ENCODE data around the gene CEACAM19. TPM values are rescaled to one million over a fixed set of nuclear protein-coding genes. Genes with fewer than 3 reads are reported as not detected.
A peak's percentile ranks its signal among the peaks of the same experiment; 100 is the strongest.

The CEACAM19 gene
- polyA plus RNA-seq, 3 donors: 7.6 TPM; not detected in 2

DNA sequence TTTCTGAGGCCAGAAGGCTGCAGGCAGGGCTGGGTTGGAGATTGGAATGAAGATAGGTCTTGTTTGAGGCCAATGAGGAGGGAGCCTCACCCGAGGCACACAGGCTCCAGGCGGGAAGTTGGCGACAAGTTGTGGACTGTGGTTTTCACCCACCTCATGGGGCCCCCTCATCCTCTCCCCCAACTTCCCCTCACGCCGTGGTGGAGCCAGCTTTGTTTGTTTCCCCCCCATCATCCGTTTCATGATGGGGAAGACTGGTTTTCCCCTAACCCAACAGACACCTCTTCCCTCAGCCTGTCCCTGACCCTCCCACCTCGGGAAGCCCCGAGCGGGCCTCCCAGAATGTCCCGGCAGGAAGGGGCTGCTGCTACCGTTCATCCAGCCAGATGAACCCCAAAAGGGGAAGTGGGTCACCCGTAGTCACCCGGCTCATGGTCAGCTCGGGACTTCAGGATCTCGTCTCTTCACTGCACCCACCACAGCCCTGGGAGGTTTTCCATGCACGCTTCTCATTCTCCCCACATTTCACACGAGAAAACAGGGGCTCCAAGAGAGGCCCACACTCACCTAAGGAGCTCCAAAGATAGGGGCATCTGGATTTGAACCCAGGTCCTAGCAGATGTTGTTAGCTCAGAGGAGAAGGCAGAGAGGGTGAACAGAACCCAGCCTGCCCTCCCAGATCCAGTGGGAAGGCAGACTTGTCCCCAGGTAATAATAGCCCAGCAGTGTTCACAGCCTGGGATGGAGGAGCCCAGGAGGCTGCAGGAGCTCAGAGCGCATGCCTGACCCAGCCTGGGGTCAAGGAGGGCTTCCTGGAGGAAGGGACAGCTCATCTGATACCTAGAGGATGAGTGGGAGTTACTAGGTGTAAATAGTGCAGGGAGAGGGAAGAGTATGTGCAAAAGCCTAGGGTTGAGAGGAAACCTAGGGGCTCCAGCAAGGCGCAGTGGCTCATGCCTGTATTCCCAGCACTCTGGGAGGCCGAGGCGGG lies 51.1 kb downstream of the CEACAM19 start:
- peaks cover 59 to 70% of the 10 kb centered on the region in 2 donors for H3K4me1 ChIP-seq (ENCODE audit: control insufficient read depth in 1 of 2, insufficient read depth in 2 of 2, low read length in 2 of 2)
- H3K27ac ChIP-seq (ENCODE audit: low read depth in 1 of 2, low read length in 2 of 2): peak overlapping the region; percentile 43 to 57
- WGBS (ENCODE audit: insufficient coverage): 16% methylated on average over 12 of the region's 21 CpGs
- H3K4me3 ChIP-seq (replicated peaks in 1 of 3; ENCODE audit: low read depth in 2 of 3, low read length in 3 of 3): peak overlapping the region in 1 of 3 experiments; percentile 53
- H3K36me3 Mint-ChIP-seq: no peaks in the 10 kb centered on the region
- H3K4me2 ChIP-seq (replicated peaks; ENCODE audit: extremely low read depth, low read length, poor library complexity, severe bottlenecking): peak overlapping the region; percentile 56
- no peaks in the 10 kb centered on the region for H3K9me3 Mint-ChIP-seq
- H3K27ac Mint-ChIP-seq: peak overlapping the region; percentile 67 to 88 (median 82)
- intact Hi-C loops (cut with micrococcal nuclease): loop anchor here (1.0 to 10.0 kb wide), 5 partner anchors 34 to 122 kb away; partner anchors contain the start of gene NECTIN2 (in 1 of the 2)
- peaks cover 1 to 7% (median 6%) of the 10 kb centered on the region in 3 donors for H3K27me3 Mint-ChIP-seq (ENCODE audit: low read depth in 3 of 3)
- H3K4me1 Mint-ChIP-seq: peaks cover 69% of the 10 kb centered on the region
- peak; percentile 78 to 95 (median 81) for DNase-seq
- no peaks in the 10 kb centered on the region for H3K9me3 ChIP-seq (replicated peaks in 1 of 2; ENCODE audit: control insufficient read depth in 1 of 2, insufficient read depth in 1 of 2, low read length in 2 of 2)
- H4K20me1 ChIP-seq (ENCODE audit: insufficient read depth, low read length): no peaks in the 10 kb centered on the region
- TF ChIP-seq, protein P1, sequence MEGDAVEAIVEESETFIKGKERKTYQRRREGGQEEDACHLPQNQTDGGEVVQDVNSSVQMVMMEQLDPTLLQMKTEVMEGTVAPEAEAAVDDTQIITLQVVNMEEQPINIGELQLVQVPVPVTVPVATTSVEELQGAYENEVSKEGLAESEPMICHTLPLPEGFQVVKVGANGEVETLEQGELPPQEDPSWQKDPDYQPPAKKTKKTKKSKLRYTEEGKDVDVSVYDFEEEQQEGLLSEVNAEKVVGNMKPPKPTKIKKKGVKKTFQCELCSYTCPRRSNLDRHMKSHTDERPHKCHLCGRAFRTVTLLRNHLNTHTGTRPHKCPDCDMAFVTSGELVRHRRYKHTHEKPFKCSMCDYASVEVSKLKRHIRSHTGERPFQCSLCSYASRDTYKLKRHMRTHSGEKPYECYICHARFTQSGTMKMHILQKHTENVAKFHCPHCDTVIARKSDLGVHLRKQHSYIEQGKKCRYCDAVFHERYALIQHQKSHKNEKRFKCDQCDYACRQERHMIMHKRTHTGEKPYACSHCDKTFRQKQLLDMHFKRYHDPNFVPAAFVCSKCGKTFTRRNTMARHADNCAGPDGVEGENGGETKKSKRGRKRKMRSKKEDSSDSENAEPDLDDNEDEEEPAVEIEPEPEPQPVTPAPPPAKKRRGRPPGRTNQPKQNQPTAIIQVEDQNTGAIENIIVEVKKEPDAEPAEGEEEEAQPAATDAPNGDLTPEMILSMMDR (IDR thresholded peaks at IDR 0.05): no peak
- no peaks in the 10 kb centered on the region for H3K79me2 ChIP-seq (ENCODE audit: insufficient read depth, low read length)
- H3K4me3 Mint-ChIP-seq: peak overlapping the region; percentile 39 to 77
- H3K27me3 ChIP-seq (ENCODE audit: control insufficient read depth in 2 of 2, insufficient read depth in 2 of 2, low read length in 2 of 2): no peaks in the 10 kb centered on the region
- H3K36me3 ChIP-seq (replicated peaks in 1 of 2; ENCODE audit: control insufficient read depth in 1 of 2, insufficient read depth in 2 of 2, low read length in 2 of 2): no peaks in the 10 kb centered on the region
- peak overlapping the region; percentile 27 for H3K9ac ChIP-seq (ENCODE audit: insufficient read depth, low read length, poor library complexity, severe bottlenecking)
- peak overlapping the region; percentile 74 for H2AFZ ChIP-seq (ENCODE audit: insufficient read depth, low read depth, low read length, poor library complexity, severe bottlenecking)

DNA sequence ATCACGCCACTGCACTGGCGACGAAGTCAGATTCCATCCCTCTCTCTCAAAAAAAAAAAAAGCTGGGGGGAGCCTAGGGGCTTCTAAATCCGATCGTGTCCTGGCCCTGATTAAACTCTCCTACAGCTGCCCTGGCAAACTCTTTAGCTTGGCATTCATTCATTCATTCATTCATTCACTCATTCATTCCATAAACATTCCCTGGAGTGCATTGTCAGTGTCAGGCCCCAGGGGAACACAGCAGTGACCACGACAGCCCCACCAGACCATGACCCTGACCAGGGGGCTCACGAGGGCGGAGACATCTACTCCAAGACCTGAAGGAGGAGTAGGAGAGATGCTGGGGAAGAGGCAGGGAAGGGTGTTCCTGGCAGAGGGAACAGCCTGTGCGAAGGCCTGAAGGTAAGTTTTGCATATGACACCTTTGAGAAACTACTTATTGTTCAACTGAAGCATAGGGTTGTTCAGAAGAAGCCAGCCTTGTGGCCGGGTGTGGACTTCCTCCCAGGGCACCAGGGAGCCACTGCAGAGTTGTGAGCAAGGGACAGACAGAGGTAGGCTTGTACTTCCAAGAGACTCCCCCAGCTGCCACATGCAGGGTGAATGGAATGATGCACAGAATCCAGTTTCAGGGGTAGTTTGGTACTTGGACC lies 52.1 kb downstream of the CEACAM19 start:
- Histone ChIP-seq H4K20me1 (ENCODE audit: insufficient read depth, low read length) (no peaks in the 10 kb centered on the region), H2AFZ (ENCODE audit: insufficient read depth, low read depth, low read length, poor library complexity, severe bottlenecking) (peak overlapping the region; percentile 32), H3K9ac (ENCODE audit: insufficient read depth, low read length, poor library complexity, severe bottlenecking) (no peak overlapping the region), H3K27me3 (ENCODE audit: control insufficient read depth in 2 of 2, insufficient read depth in 2 of 2, low read length in 2 of 2) (no peaks in the 10 kb centered on the region), H3K36me3 (replicated peaks in 1 of 2; ENCODE audit: control insufficient read depth in 1 of 2, insufficient read depth in 2 of 2, low read length in 2 of 2) (no peaks in the 10 kb centered on the region), H3K4me2 (replicated peaks; ENCODE audit: extremely low read depth, low read length, poor library complexity, severe bottlenecking) (peak overlapping the region; percentile 14), H3K79me2 (ENCODE audit: insufficient read depth, low read length) (no peaks in the 10 kb centered on the region), H3K4me3 (replicated peaks in 1 of 3; ENCODE audit: low read depth in 2 of 3, low read length in 3 of 3) (no peak overlapping the region), H3K27ac (ENCODE audit: low read depth in 1 of 2, low read length in 2 of 2) (peak overlapping the region in 1 of 2 donors; percentile 1), H3K9me3 (replicated peaks in 1 of 2; ENCODE audit: control insufficient read depth in 1 of 2, insufficient read depth in 1 of 2, low read length in 2 of 2) (no peaks in the 10 kb centered on the region), H3K4me1 (ENCODE audit: control insufficient read depth in 1 of 2, insufficient read depth in 2 of 2, low read length in 2 of 2) (peaks cover 56 to 73% of the 10 kb centered on the region in 2 donors)
- Mint-ChIP-seq H3K27ac (peak overlapping the region; percentile 42 to 88 (median 75)), H3K4me3 (peak overlapping the region in 1 of 2 donors; percentile 76), H3K9me3 (no peaks in the 10 kb centered on the region), H3K27me3 (ENCODE audit: low read depth in 3 of 3) (peaks cover 1 to 9% (median 6%) of the 10 kb centered on the region in 3 donors), H3K36me3 (no peaks in the 10 kb centered on the region), H3K4me1 (peaks cover 73% of the 10 kb centered on the region)
- intact Hi-C loops (cut with micrococcal nuclease): loop anchor here (1.0 to 10.0 kb wide), 5 partner anchors 35 to 121 kb away; partner anchors contain the start of gene NECTIN2 (in 1 of the 2)
- WGBS (ENCODE audit: insufficient coverage): 87% methylated on average over 6 of the region's 10 CpGs
- no peak for DNase-seq
- TF ChIP-seq, protein P1 (IDR thresholded peaks at IDR 0.05): no peak

Measured in CD14-positive monocyte (primary cell).